HCT116 (cell line): ENCODE data around the gene EZH1.

ENCODE experiments used
- CEBPB ChIP-seq: IDR thresholded peaks from 2 replicates; pipeline ENCODE4 v1.6.1; 2012; ENCODE audit warnings: low read depth
- EZH2 ChIP-seq: fragments of 200-600 bp; sonication (generic); IDR thresholded peaks from 2 replicates; pipeline ENCODE4 v1.6.1; 2017; ENCODE audit warnings: antibody characterized with exemption, mixed run types
- MAX ChIP-seq: IDR thresholded peaks from 2 replicates; pipeline ENCODE4 v1.6.1; 2012
- POLR2A ChIP-seq: IDR thresholded peaks from 2 replicates; pipeline ENCODE4 v1.7.0; 2011; ENCODE audit warnings: borderline replicate concordance; ENCODE audit not compliant: insufficient read depth, insufficient read length; ENCODE audit errors: extremely low read depth
- POLR2AphosphoS5 ChIP-seq: IDR thresholded peaks from 2 replicates; pipeline ENCODE4 v1.6.1; 2011; ENCODE audit warnings: mild to moderate bottlenecking, low read depth, low read length, moderate library complexity
- ZFX ChIP-seq: fragments of 450-650 bp; IDR thresholded peaks from 2 replicates; pipeline ENCODE4 v1.6.1; 2017
- ZNF274 ChIP-seq: fragments of 200-500 bp; sonication (Bioruptor generic); IDR thresholded peaks from 2 replicates; pipeline ENCODE4 v1.6.1; 2014; ENCODE audit warnings: mild to moderate bottlenecking, low read depth, low read length, inconsistent platforms
- TF ChIP-seq, protein P1 (sequence below), 3 experiments: fragments of 200-600 bp in 1 of 3; sonication (generic) in 1 of 3; IDR thresholded peaks in 2 of 3; conservative IDR thresholded peaks in 1 of 3; 2 replicates each; pipeline ENCODE4 v1.5.1; 2012 to 2017; ENCODE audit warnings: low read depth in 2 of 3, low read length in 2 of 3, antibody characterized with exemption in 1 of 3, borderline replicate concordance in 1 of 3, control low read depth in 1 of 3, mild to moderate bottlenecking in 1 of 3, mixed read lengths in 1 of 3, mixed run types in 1 of 3, moderate library complexity in 1 of 3; ENCODE audit not compliant: insufficient read depth in 1 of 3

DNA sequence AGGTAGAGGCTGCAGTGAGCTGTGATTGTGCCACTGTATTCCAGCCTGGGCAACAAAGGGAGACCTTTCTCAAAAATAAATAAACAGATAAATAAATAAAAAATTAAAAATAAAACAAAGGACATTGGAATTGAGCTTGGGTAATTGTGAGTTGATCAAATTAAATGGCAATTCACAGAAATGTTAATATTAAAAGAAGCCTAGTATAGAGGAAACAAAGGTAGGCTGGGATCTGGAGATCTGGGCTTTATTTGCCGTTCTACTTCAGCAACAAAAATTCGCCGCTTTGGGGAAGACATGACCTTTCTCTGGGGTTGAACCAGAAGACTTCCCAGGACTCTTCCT is 28.1 kb upstream of the EZH1 start:
- TF ChIP-seq POLR2AphosphoS5 (no peak), POLR2A (no peak), ZNF274 (no peak), ZFX (no peak), EZH2 (no peak), MAX (no peak), CEBPB (no peak)
- TF ChIP-seq, protein P1, sequence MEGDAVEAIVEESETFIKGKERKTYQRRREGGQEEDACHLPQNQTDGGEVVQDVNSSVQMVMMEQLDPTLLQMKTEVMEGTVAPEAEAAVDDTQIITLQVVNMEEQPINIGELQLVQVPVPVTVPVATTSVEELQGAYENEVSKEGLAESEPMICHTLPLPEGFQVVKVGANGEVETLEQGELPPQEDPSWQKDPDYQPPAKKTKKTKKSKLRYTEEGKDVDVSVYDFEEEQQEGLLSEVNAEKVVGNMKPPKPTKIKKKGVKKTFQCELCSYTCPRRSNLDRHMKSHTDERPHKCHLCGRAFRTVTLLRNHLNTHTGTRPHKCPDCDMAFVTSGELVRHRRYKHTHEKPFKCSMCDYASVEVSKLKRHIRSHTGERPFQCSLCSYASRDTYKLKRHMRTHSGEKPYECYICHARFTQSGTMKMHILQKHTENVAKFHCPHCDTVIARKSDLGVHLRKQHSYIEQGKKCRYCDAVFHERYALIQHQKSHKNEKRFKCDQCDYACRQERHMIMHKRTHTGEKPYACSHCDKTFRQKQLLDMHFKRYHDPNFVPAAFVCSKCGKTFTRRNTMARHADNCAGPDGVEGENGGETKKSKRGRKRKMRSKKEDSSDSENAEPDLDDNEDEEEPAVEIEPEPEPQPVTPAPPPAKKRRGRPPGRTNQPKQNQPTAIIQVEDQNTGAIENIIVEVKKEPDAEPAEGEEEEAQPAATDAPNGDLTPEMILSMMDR (IDR thresholded peaks at IDR 0.05 in 2 of 3, conservative IDR thresholded peaks at IDR 0.05 in 1 of 3; ENCODE audit: borderline replicate concordance in 1 of 3, insufficient read depth in 1 of 3, low read depth in 2 of 3, low read length in 2 of 3), result no peak
